ENCODE data around the gene IKZF1. TPM values are rescaled to one million over a fixed set of nuclear protein-coding genes. Genes with fewer than 3 reads are reported as not detected.
A peak's percentile ranks its signal among the peaks of the same experiment; 100 is the strongest.

Gene IKZF1
- total RNA-seq, 2 donors from 2014 or later = 24.4 to 57.8 TPM

GRCh38 chr7:50308532-50309385 lies 4.2 kb downstream of the IKZF1 start:
- DNase-seq (ENCODE audit: low spot score) (no peak), ATAC-seq (ENCODE audit: insufficient number of reproducible peaks, low FRiP score, low read depth) (no peak)
- Histone ChIP-seq H3K4me3 (peak overlapping the region; percentile 5), H3K27ac (peak overlapping the region in 1 of 2 donors; percentile 17), H3K27me3 (replicated peaks; ENCODE audit: insufficient read depth) (no peaks in the 10 kb centered on the region), H3K4me1 (ENCODE audit: control insufficient read depth in 1 of 2, low read depth in 2 of 2) (no peaks in the 10 kb centered on the region), H3K9me3 (no peaks in the 10 kb centered on the region), H3K36me3 (no peaks in the 10 kb centered on the region)
- TF ChIP-seq, protein P1, sequence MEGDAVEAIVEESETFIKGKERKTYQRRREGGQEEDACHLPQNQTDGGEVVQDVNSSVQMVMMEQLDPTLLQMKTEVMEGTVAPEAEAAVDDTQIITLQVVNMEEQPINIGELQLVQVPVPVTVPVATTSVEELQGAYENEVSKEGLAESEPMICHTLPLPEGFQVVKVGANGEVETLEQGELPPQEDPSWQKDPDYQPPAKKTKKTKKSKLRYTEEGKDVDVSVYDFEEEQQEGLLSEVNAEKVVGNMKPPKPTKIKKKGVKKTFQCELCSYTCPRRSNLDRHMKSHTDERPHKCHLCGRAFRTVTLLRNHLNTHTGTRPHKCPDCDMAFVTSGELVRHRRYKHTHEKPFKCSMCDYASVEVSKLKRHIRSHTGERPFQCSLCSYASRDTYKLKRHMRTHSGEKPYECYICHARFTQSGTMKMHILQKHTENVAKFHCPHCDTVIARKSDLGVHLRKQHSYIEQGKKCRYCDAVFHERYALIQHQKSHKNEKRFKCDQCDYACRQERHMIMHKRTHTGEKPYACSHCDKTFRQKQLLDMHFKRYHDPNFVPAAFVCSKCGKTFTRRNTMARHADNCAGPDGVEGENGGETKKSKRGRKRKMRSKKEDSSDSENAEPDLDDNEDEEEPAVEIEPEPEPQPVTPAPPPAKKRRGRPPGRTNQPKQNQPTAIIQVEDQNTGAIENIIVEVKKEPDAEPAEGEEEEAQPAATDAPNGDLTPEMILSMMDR (IDR thresholded peaks at IDR 0.05) = no peak

GRCh38 chr7:50309721-50310120 lies 5.2 kb downstream of the IKZF1 start:
- Histone ChIP-seq H3K27me3 (replicated peaks; ENCODE audit: insufficient read depth) (no peaks in the 10 kb centered on the region), H3K4me1 (ENCODE audit: control insufficient read depth in 1 of 2, low read depth in 2 of 2) (no peaks in the 10 kb centered on the region), H3K27ac (no peak overlapping the region), H3K36me3 (no peaks in the 10 kb centered on the region), H3K9me3 (no peaks in the 10 kb centered on the region), H3K4me3 (no peak overlapping the region)
- TF ChIP-seq, protein P1 (IDR thresholded peaks at IDR 0.05) = no peak
- ATAC-seq (ENCODE audit: insufficient number of reproducible peaks, low FRiP score, low read depth) (no peak), DNase-seq (ENCODE audit: low spot score) (no peak)

- Histone ChIP-seq H3K27me3 (replicated peaks; ENCODE audit: insufficient read depth) (no peaks in the 10 kb centered on the region), H3K4me3 (no peak overlapping the region), H3K9me3 (no peaks in the 10 kb centered on the region), H3K4me1 (ENCODE audit: control insufficient read depth in 1 of 2, low read depth in 2 of 2) (no peaks in the 10 kb centered on the region), H3K36me3 (no peaks in the 10 kb centered on the region), H3K27ac (no peak overlapping the region)
- no peak for ATAC-seq (ENCODE audit: insufficient number of reproducible peaks, low FRiP score, low read depth)
- TF ChIP-seq, protein P1 (IDR thresholded peaks at IDR 0.05) = no peak
- DNase-seq (ENCODE audit: low spot score) = no peak
These were observed 5.8 kb downstream of the IKZF1 start for GRCh38 chr7:50310361-50310760.

DNA sequence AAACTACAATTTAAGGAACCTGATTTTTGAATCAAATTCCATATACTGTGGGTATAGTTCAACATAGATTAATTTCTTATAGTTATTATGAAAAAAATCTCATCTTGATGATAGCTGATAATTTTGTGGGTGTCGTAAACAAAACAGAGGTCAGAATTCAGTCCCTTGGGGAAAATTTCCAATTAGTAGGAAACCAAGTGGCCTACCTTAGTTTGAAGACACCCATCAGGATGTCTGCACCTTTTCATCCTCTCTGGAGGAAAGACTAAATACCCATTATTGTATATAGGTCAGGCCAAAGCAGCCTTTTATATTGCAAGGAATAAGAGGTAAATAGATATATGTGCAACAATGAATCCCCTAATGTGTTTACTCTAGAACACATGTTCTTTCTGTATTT lies 6.4 kb downstream of the IKZF1 start:
- ATAC-seq (ENCODE audit: insufficient number of reproducible peaks, low FRiP score, low read depth) (no peak), DNase-seq (ENCODE audit: low spot score) (no peak)
- Histone ChIP-seq H3K9me3 (no peaks in the 10 kb centered on the region), H3K36me3 (no peaks in the 10 kb centered on the region), H3K4me1 (ENCODE audit: control insufficient read depth in 1 of 2, low read depth in 2 of 2) (no peaks in the 10 kb centered on the region), H3K4me3 (no peak overlapping the region), H3K27ac (no peak overlapping the region), H3K27me3 (replicated peaks; ENCODE audit: insufficient read depth) (no peaks in the 10 kb centered on the region)
- TF ChIP-seq, protein P1 (IDR thresholded peaks at IDR 0.05) = no peak

DNA sequence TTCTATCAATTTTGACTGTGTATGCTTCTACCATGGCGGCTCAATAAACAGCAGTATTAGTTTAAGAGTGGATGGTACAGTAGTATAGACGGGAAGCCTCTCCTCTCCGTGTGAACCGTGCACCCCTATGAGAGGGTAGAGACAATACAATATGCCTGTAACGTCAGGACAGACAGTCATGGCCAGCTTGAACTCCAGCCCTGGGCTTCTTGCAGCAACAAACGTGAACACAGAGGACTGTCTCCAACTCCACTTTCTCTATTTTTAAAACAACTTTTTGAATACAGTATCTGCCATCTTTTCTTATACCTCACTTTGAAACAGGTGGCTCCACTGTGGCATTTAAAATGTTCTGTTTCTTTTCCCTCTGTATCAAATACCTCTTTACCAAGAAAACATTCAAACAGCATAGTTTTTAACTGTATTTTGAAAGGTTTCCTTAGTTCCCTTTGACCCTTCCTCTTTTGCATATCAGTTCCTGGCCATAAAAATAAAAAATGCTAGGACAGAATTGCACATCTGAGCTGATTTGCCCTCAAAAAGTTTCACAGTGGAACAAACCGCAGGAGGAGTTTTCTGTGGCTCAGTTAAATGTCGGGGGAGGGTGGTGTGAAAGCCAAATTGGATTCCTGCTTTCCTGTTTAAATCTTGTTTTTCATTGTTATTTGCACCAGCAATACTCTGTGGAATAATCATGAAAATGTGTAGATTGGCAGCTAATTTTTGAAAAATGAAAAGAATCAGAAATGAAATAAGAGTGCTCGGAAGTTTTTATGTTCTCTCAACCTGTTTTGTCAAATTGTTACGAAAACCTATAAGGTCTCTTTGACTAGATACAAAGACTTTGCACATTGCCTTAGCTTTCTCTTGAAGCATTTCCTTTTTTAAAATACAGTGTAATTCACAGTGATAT lies 8.0 kb downstream of the IKZF1 start:
- no peak for DNase-seq (ENCODE audit: low spot score)
- H3K27me3 ChIP-seq (replicated peaks; ENCODE audit: insufficient read depth) = no peaks in the 10 kb centered on the region
- H3K4me3 ChIP-seq = no peak overlapping the region
- no peaks in the 10 kb centered on the region for H3K4me1 ChIP-seq (ENCODE audit: control insufficient read depth in 1 of 2, low read depth in 2 of 2)
- no peaks in the 10 kb centered on the region for H3K9me3 ChIP-seq
- TF ChIP-seq, protein P1 (IDR thresholded peaks at IDR 0.05) = no peak
- no peak overlapping the region for H3K27ac ChIP-seq
- no peak for ATAC-seq (ENCODE audit: insufficient number of reproducible peaks, low FRiP score, low read depth)
- no peaks in the 10 kb centered on the region for H3K36me3 ChIP-seq
